UCSD-AML1 (cell line): ENCODE measurements around the gene PCCA.

Experiments
- DNase-seq: peaks from one replicate; lab custom pipeline; 2025; ENCODE audit not compliant: unreplicated experiment; lab: John Stamatoyannopoulos, UW

The PCCA gene

GRCh38 chr13:100497389-100497788 is 408.5 kb downstream of the PCCA start:
- DNase-seq: no peak

- no peak for DNase-seq
Measured at GRCh38 chr13:100502446-100502845, 413.6 kb downstream of the PCCA start.

- DNase-seq: no peak
Measured at GRCh38 chr13:100503622-100504021, 414.7 kb downstream of the PCCA start.

GRCh38 chr13:100506154-100506553 is 417.3 kb downstream of the PCCA start:
- DNase-seq: no peak

GRCh38 chr13:100506600-100507422 is 417.9 kb downstream of the PCCA start:
- DNase-seq: no peak

GRCh38 chr13:100508455-100508854 is 419.6 kb downstream of the PCCA start:
- no peak for DNase-seq

- DNase-seq: no peak
Measured at GRCh38 chr13:100508996-100509395, 420.1 kb downstream of the PCCA start.

GRCh38 chr13:100510208-100510957 is 421.5 kb downstream of the PCCA start:
- no peak for DNase-seq

GRCh38 chr13:100511466-100511865 is 422.6 kb downstream of the PCCA start:
- no peak for DNase-seq

- no peak for DNase-seq
Measured at GRCh38 chr13:100512422-100512821, 423.5 kb downstream of the PCCA start.

GRCh38 chr13:100513171-100513570 is 424.3 kb downstream of the PCCA start:
- DNase-seq: no peak

GRCh38 chr13:100513987-100514670 is 425.2 kb downstream of the PCCA start:
- no peak for DNase-seq

GRCh38 chr13:100514788-100515409 is 426.0 kb downstream of the PCCA start:
- peak; percentile 74 for DNase-seq

- no peak for DNase-seq
Measured at GRCh38 chr13:100515410-100515800, 426.5 kb downstream of the PCCA start.

GRCh38 chr13:100517135-100517534 is 428.2 kb downstream of the PCCA start:
- no peak for DNase-seq

- DNase-seq: no peak
Measured at GRCh38 chr13:100517728-100518127, 428.8 kb downstream of the PCCA start.

- DNase-seq: no peak
Measured at GRCh38 chr13:100518394-100519062, 429.6 kb downstream of the PCCA start.

- DNase-seq: no peak
Measured at GRCh38 chr13:100519626-100520025, 430.7 kb downstream of the PCCA start.

- DNase-seq: no peak
Measured at GRCh38 chr13:100520936-100521850, 432.3 kb downstream of the PCCA start.
